Sigmoid colon (tissue), 7 donors: Measurements from ENCODE around the gene PLEKHA1. TPM values are rescaled to one million over a fixed set of nuclear protein-coding genes. Genes with fewer than 3 reads are reported as not detected.

ENCODE experiments used
- DNase-seq: peaks from one replicate; pipeline ENCODE4 v3.0.0-alpha.2; 2019
- H3K27ac ChIP-seq, 4 donors: fragments of 200-600 bp; sonication (generic); one replicate each; pipeline ENCODE4 v1.5.1; 2016 to 2019; ENCODE audit warnings: mild to moderate bottlenecking in 1 of 4
- H3K27me3 ChIP-seq, 3 donors: fragments of 200-600 bp; sonication (generic); one replicate each; pipeline ENCODE4 v1.5.1; 2019; ENCODE audit warnings: mild to moderate bottlenecking in 1 of 3
- H3K36me3 ChIP-seq, 4 donors: fragments of 200-600 bp; sonication (generic); one replicate each; pipeline ENCODE4 v1.5.1; 2016 to 2019
- H3K4me1 ChIP-seq, 4 donors: fragments of 200-600 bp; sonication (generic); one replicate each; pipeline ENCODE4 v1.5.1; 2017 to 2019
- H3K4me3 ChIP-seq, 4 donors: fragments of 200-600 bp; sonication (generic); one replicate each; pipeline ENCODE4 v1.5.1; 2017 to 2019; ENCODE audit warnings: mild to moderate bottlenecking in 2 of 4, moderate library complexity in 1 of 4
- H3K9me3 ChIP-seq, 4 donors: fragments of 200-600 bp in 3 of 4; sonication (generic) in 3 of 4; one replicate each; pipeline versions ENCODE4 v1.5.1 to v1.6.1; 2013 to 2019
- EP300 ChIP-seq, 4 donors: sonication (generic); formaldehyde crosslinking; IDR thresholded peaks; one replicate each; pipeline ENCODE4 v1.6.1; 2017; ENCODE audit warnings: antibody characterized with exemption in 4 of 4
- POLR2A ChIP-seq, 2 donors: fragments of 450-650 bp; IDR thresholded peaks; one replicate each; pipeline ENCODE4 v1.6.1; 2016; ENCODE audit warnings: antibody characterized with exemption in 2 of 2, mild to moderate bottlenecking in 2 of 2, moderate library complexity in 2 of 2
- POLR2AphosphoS5 ChIP-seq, 4 donors: sonication (generic); formaldehyde crosslinking; IDR thresholded peaks; one replicate each; pipeline ENCODE4 v1.6.1; 2017; ENCODE audit warnings: antibody characterized with exemption in 4 of 4
- WGBS, 2 donors: extraction: QIAGEN DNeasy Blood & Tissue Kit; methylation state at CpG; one replicate each; pipeline ENCODE4 v1.1.7; 2013; 5-methylcytosine and 5-hydroxymethylcytosine counted together
- intact Hi-C: fragments of 100-400 bp; cut with DNase I; formaldehyde crosslinking; loops from one replicate; pipeline ENCODE4 v1.15.1; 2023
- polyA plus RNA-seq, 3 donors: library from polyadenylated mRNA; stranded (reverse); fragments of 200-250 nt; gene quantifications; one replicate each; pipeline ENCODE4 v1.2.3, GENCODE V29; 2013
- total RNA-seq, 4 donors: library from RNA; depleted of rRNA; stranded (reverse); fragments of >200 nt; gene quantifications; one replicate each; pipeline ENCODE4 v1.1.0, GENCODE V29; 2016
- TF ChIP-seq, protein P1 (sequence below), 4 experiments: fragments of 450-650 bp in 3 of 4; fragments of 200-600 bp in 1 of 4; IDR thresholded peaks; one replicate each; pipeline ENCODE4 v1.5.1; 2016 to 2019; ENCODE audit warnings: antibody characterized with exemption in 4 of 4, mild to moderate bottlenecking in 3 of 4, moderate library complexity in 2 of 4
- donor health status: healthy with polysubstance abuse.
- donor health status: Bipolar disorder and iron deficiency.
- donor health status: healthy.

PLEKHA1 gene
- total and polyA plus RNA-seq, 7 donors, result 20.9 to 53.2 (median 38.4) TPM

GRCh38 chr10:122446668-122447423 lies 72.3 kb downstream of the PLEKHA1 start:
- Histone ChIP-seq H3K4me1 (peaks cover 0 to 23% (median 0%) of the 10 kb centered on the region in 4 donors), H3K36me3 (no peaks in the 10 kb centered on the region), H3K9me3 (no peaks in the 10 kb centered on the region), H3K27me3 (no peaks in the 10 kb centered on the region), H3K27ac (peak overlapping the region in 2 of 4 donors; percentile 10 to 36), H3K4me3 (no peak overlapping the region)
- intact Hi-C loops, result no loop called here
- DNase-seq, result no peak
- 85 to 86% methylated on average over 2 of the region's 2 CpGs for WGBS, 2 donors
- TF ChIP-seq EP300 (IDR thresholded peaks at IDR 0.05) (no peak), POLR2A (IDR thresholded peaks at IDR 0.05) (no peak), POLR2AphosphoS5 (IDR thresholded peaks at IDR 0.05) (no peak)
- TF ChIP-seq, protein P1, sequence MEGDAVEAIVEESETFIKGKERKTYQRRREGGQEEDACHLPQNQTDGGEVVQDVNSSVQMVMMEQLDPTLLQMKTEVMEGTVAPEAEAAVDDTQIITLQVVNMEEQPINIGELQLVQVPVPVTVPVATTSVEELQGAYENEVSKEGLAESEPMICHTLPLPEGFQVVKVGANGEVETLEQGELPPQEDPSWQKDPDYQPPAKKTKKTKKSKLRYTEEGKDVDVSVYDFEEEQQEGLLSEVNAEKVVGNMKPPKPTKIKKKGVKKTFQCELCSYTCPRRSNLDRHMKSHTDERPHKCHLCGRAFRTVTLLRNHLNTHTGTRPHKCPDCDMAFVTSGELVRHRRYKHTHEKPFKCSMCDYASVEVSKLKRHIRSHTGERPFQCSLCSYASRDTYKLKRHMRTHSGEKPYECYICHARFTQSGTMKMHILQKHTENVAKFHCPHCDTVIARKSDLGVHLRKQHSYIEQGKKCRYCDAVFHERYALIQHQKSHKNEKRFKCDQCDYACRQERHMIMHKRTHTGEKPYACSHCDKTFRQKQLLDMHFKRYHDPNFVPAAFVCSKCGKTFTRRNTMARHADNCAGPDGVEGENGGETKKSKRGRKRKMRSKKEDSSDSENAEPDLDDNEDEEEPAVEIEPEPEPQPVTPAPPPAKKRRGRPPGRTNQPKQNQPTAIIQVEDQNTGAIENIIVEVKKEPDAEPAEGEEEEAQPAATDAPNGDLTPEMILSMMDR (IDR thresholded peaks at IDR 0.05), result no peak

GRCh38 chr10:122448600-122448999 lies 74.1 kb downstream of the PLEKHA1 start:
- intact Hi-C loops, result no loop called here

GRCh38 chr10:122449153-122449552 lies 74.6 kb downstream of the PLEKHA1 start:
- no peak overlapping the region for H3K27ac ChIP-seq
- no peaks in the 10 kb centered on the region for H3K36me3 ChIP-seq
- 20 to 70% methylated on average over 4 of the region's 4 CpGs for WGBS, 2 donors
- peaks cover 0 to 23% (median 0%) of the 10 kb centered on the region in 4 donors for H3K4me1 ChIP-seq
- intact Hi-C loops, result no loop called here
- no peak for DNase-seq
- H3K9me3 ChIP-seq, result no peaks in the 10 kb centered on the region
- H3K4me3 ChIP-seq, result no peak overlapping the region
- no peak for TF ChIP-seq POLR2A (IDR thresholded peaks at IDR 0.05)
- no peak for TF ChIP-seq POLR2AphosphoS5 (IDR thresholded peaks at IDR 0.05)
- TF ChIP-seq, protein P1 (IDR thresholded peaks at IDR 0.05), result no peak
- no peak for TF ChIP-seq EP300 (IDR thresholded peaks at IDR 0.05)
- no peaks in the 10 kb centered on the region for H3K27me3 ChIP-seq

More at GRCh38 chr10:122448600-122448999, 74.1 kb downstream of the PLEKHA1 start:
- H3K27me3 ChIP-seq, result no peaks in the 10 kb centered on the region
- peaks cover 0 to 23% (median 0%) of the 10 kb centered on the region in 4 donors for H3K4me1 ChIP-seq
- TF ChIP-seq POLR2A (IDR thresholded peaks at IDR 0.05) (no peak), EP300 (IDR thresholded peaks at IDR 0.05) (no peak), POLR2AphosphoS5 (IDR thresholded peaks at IDR 0.05) (no peak)
- TF ChIP-seq, protein P1 (IDR thresholded peaks at IDR 0.05), result no peak
- no peaks in the 10 kb centered on the region for H3K9me3 ChIP-seq
- H3K36me3 ChIP-seq, result no peaks in the 10 kb centered on the region
- no peak overlapping the region for H3K27ac ChIP-seq
- DNase-seq, result no peak
- no peak overlapping the region for H3K4me3 ChIP-seq
- 55 to 80% methylated on average over 3 of the region's 3 CpGs for WGBS, 2 donors

GRCh38 chr10:122450353-122450990 lies 76.0 kb downstream of the PLEKHA1 start:
- H3K36me3 ChIP-seq, result no peaks in the 10 kb centered on the region
- intact Hi-C loops, result no loop called here
- peak overlapping the region in 1 of 4 donors; percentile 28 for H3K27ac ChIP-seq
- H3K4me1 ChIP-seq, result peaks cover 0 to 18% (median 0%) of the 10 kb centered on the region in 4 donors
- TF ChIP-seq EP300 (IDR thresholded peaks at IDR 0.05), result no peak
- TF ChIP-seq, protein P1 (IDR thresholded peaks at IDR 0.05), result no peak
- TF ChIP-seq POLR2A (IDR thresholded peaks at IDR 0.05), result no peak
- no peak for TF ChIP-seq POLR2AphosphoS5 (IDR thresholded peaks at IDR 0.05)
- no peaks in the 10 kb centered on the region for H3K9me3 ChIP-seq
- no peak for DNase-seq
- no peak overlapping the region for H3K4me3 ChIP-seq
- 74 to 84% methylated on average over 14 of the region's 14 CpGs for WGBS, 2 donors
- no peaks in the 10 kb centered on the region for H3K27me3 ChIP-seq
